Panc1 (cell line): ENCODE results near the gene AKAP12.

Source experiments
- POLR2AphosphoS5 ChIP-seq: IDR thresholded peaks from 2 replicates; pipeline ENCODE4 v1.6.1; 2012; ENCODE audit warnings: mild to moderate bottlenecking, low read depth, low read length, moderate library complexity
- SIN3A ChIP-seq: IDR thresholded peaks from 2 replicates; pipeline ENCODE4 v1.6.1; 2012; ENCODE audit warnings: low read depth, mild to moderate bottlenecking, low read length, moderate library complexity, borderline replicate concordance; ENCODE audit not compliant: insufficient read depth
- TCF7L2 ChIP-seq: IDR thresholded peaks from 2 replicates; pipeline ENCODE4 v1.6.1; 2011; ENCODE audit warnings: mild to moderate bottlenecking, low read depth, low read length, inconsistent platforms
- TF ChIP-seq, protein P1 (sequence below): fragments of 450-650 bp; IDR thresholded peaks from 2 replicates; pipeline ENCODE4 v1.5.1; 2017; ENCODE audit warnings: mild to moderate bottlenecking
- TF ChIP-seq, protein P2 (sequence below), 2 experiments: IDR thresholded peaks; 2 replicates each; pipeline ENCODE4 v1.6.1; 2011 to 2012; ENCODE audit warnings: low read depth in 2 of 2, control low read depth in 1 of 2, low read length in 1 of 2, mild to moderate bottlenecking in 1 of 2, moderate library complexity in 1 of 2; ENCODE audit not compliant: insufficient read depth in 1 of 2

DNA sequence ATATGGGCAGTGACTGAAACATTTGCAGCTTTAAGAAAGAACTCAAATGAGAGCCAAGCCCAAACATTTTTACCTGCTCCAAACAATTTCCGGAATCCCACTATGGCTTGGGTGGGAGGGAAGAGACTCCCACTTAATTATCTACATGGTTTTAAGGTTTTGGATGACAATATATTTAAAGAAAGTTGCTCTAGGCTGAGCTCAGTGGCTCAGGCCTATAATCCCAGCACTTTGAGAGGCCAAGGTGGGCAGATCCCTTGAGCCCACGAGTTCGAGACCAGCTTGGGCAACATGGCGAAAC is 9.5 kb upstream of the AKAP12 start:
- TF ChIP-seq SIN3A (no peak), POLR2AphosphoS5 (no peak), TCF7L2 (no peak)
- TF ChIP-seq, protein P1, sequence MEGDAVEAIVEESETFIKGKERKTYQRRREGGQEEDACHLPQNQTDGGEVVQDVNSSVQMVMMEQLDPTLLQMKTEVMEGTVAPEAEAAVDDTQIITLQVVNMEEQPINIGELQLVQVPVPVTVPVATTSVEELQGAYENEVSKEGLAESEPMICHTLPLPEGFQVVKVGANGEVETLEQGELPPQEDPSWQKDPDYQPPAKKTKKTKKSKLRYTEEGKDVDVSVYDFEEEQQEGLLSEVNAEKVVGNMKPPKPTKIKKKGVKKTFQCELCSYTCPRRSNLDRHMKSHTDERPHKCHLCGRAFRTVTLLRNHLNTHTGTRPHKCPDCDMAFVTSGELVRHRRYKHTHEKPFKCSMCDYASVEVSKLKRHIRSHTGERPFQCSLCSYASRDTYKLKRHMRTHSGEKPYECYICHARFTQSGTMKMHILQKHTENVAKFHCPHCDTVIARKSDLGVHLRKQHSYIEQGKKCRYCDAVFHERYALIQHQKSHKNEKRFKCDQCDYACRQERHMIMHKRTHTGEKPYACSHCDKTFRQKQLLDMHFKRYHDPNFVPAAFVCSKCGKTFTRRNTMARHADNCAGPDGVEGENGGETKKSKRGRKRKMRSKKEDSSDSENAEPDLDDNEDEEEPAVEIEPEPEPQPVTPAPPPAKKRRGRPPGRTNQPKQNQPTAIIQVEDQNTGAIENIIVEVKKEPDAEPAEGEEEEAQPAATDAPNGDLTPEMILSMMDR, result no peak
- TF ChIP-seq, protein P2, sequence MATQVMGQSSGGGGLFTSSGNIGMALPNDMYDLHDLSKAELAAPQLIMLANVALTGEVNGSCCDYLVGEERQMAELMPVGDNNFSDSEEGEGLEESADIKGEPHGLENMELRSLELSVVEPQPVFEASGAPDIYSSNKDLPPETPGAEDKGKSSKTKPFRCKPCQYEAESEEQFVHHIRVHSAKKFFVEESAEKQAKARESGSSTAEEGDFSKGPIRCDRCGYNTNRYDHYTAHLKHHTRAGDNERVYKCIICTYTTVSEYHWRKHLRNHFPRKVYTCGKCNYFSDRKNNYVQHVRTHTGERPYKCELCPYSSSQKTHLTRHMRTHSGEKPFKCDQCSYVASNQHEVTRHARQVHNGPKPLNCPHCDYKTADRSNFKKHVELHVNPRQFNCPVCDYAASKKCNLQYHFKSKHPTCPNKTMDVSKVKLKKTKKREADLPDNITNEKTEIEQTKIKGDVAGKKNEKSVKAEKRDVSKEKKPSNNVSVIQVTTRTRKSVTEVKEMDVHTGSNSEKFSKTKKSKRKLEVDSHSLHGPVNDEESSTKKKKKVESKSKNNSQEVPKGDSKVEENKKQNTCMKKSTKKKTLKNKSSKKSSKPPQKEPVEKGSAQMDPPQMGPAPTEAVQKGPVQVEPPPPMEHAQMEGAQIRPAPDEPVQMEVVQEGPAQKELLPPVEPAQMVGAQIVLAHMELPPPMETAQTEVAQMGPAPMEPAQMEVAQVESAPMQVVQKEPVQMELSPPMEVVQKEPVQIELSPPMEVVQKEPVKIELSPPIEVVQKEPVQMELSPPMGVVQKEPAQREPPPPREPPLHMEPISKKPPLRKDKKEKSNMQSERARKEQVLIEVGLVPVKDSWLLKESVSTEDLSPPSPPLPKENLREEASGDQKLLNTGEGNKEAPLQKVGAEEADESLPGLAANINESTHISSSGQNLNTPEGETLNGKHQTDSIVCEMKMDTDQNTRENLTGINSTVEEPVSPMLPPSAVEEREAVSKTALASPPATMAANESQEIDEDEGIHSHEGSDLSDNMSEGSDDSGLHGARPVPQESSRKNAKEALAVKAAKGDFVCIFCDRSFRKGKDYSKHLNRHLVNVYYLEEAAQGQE (IDR thresholded peaks at IDR 0.05; ENCODE audit: insufficient read depth in 1 of 2, low read depth in 2 of 2, low read length in 1 of 2), result no peak
